ENCODE results near the gene AGAP1. TPM values are rescaled to one million over a fixed set of nuclear protein-coding genes. Genes with fewer than 3 reads are reported as not detected.

Gene AGAP1
- total and polyA plus RNA-seq, 7 donors: 10.8 to 42.7 (median 18.6) TPM

GRCh38 chr2:235575904-235576303 lies 82.1 kb downstream of the AGAP1 start:
- Histone ChIP-seq H3K27ac (no peak overlapping the region), H3K9me3 (no peaks in the 10 kb centered on the region), H3K36me3 (no peaks in the 10 kb centered on the region), H3K4me3 (no peak overlapping the region), H3K27me3 (no peaks in the 10 kb centered on the region), H3K4me1 (peaks cover 0 to 16% (median 6%) of the 10 kb centered on the region in 4 donors)
- intact Hi-C loops (cut with DNase I): loop anchor here (5.0 kb wide), 1 partner anchor 84 kb away; the partner anchor contains the start of gene AGAP1
- no peak for DNase-seq
- 74 to 75% methylated on average over 8 of the region's 8 CpGs for WGBS, 2 donors
- TF ChIP-seq EP300 (IDR thresholded peaks at IDR 0.05): no peak
- no peak for TF ChIP-seq POLR2AphosphoS5 (IDR thresholded peaks at IDR 0.05)
- no peak for TF ChIP-seq CTCF (IDR thresholded peaks at IDR 0.05)
- no peak for TF ChIP-seq POLR2A (IDR thresholded peaks at IDR 0.05)

- peaks cover 0 to 16% (median 6%) of the 10 kb centered on the region in 4 donors for H3K4me1 ChIP-seq
- intact Hi-C loops (cut with DNase I): loop anchor here (5.0 kb wide), 1 partner anchor 84 kb away; the partner anchor contains the start of gene AGAP1
- TF ChIP-seq EP300 (IDR thresholded peaks at IDR 0.05): no peak
- no peak for TF ChIP-seq POLR2AphosphoS5 (IDR thresholded peaks at IDR 0.05)
- TF ChIP-seq CTCF (IDR thresholded peaks at IDR 0.05): no peak
- no peak for TF ChIP-seq POLR2A (IDR thresholded peaks at IDR 0.05)
- WGBS, 2 donors: 87 to 88% methylated on average over 11 of the region's 11 CpGs
- H3K9me3 ChIP-seq: no peaks in the 10 kb centered on the region
- no peaks in the 10 kb centered on the region for H3K27me3 ChIP-seq
- no peak for DNase-seq
- no peak overlapping the region for H3K4me3 ChIP-seq
- H3K36me3 ChIP-seq: no peaks in the 10 kb centered on the region
- H3K27ac ChIP-seq: peak overlapping the region in 2 of 4 donors; percentile 11 to 50
Observed at GRCh38 chr2:235576337-235576910, 82.6 kb downstream of the AGAP1 start.

GRCh38 chr2:235577404-235578330 lies 83.8 kb downstream of the AGAP1 start:
- TF ChIP-seq POLR2AphosphoS5 (IDR thresholded peaks at IDR 0.05) (peak in 1 of 4 donors; percentile 24), EP300 (IDR thresholded peaks at IDR 0.05) (no peak)
- Histone ChIP-seq H3K4me3 (peak overlapping the region in 1 of 4 donors; percentile 14), H3K27ac (peak overlapping the region; percentile 11 to 50 (median 36)), H3K27me3 (no peaks in the 10 kb centered on the region), H3K9me3 (no peaks in the 10 kb centered on the region), H3K4me1 (peaks cover 0 to 19% (median 6%) of the 10 kb centered on the region in 4 donors), H3K36me3 (no peaks in the 10 kb centered on the region)
- DNase-seq: peak; percentile 80
- 78 to 83% methylated on average over 28 of the region's 28 CpGs for WGBS, 2 donors
- intact Hi-C loops (cut with DNase I): loop anchor here (5.0 kb wide), 1 partner anchor 85 kb away; the partner anchor contains the start of gene AGAP1

GRCh38 chr2:235579128-235579527 lies 85.3 kb downstream of the AGAP1 start:
- no peaks in the 10 kb centered on the region for H3K27me3 ChIP-seq
- no peak for DNase-seq
- WGBS, 2 donors: 91 to 94% methylated on average over 9 of the region's 9 CpGs
- no peaks in the 10 kb centered on the region for H3K36me3 ChIP-seq
- intact Hi-C loops (cut with DNase I): loop anchor here (5.0 kb wide), 1 partner anchor 87 kb away; the partner anchor contains the start of gene AGAP1
- H3K9me3 ChIP-seq: no peaks in the 10 kb centered on the region
- H3K27ac ChIP-seq: no peak overlapping the region
- TF ChIP-seq POLR2A (IDR thresholded peaks at IDR 0.05) (no peak), CTCF (IDR thresholded peaks at IDR 0.05) (no peak), EP300 (IDR thresholded peaks at IDR 0.05) (no peak), POLR2AphosphoS5 (IDR thresholded peaks at IDR 0.05) (no peak)
- peaks cover 0 to 13% (median under 1%) of the 10 kb centered on the region in 4 donors for H3K4me1 ChIP-seq
- H3K4me3 ChIP-seq: no peak overlapping the region

Measured in sigmoid colon (tissue), 7 donors.